NCI-H345 treated with DMSO at 0.1 percent for 48 hours (cell line): ENCODE results near the gene PYURF.
"Not testable (repeated sequence)": the region's sequence is repeated elsewhere in the genome, so short reads cannot be mapped to it uniquely, and the experiment has no call there.

ENCODE experiments used
- DNase-seq: peaks from one replicate; lab custom pipeline; 2025; ENCODE audit not compliant: unreplicated experiment; lab: John Stamatoyannopoulos, UW

The PYURF gene

DNA sequence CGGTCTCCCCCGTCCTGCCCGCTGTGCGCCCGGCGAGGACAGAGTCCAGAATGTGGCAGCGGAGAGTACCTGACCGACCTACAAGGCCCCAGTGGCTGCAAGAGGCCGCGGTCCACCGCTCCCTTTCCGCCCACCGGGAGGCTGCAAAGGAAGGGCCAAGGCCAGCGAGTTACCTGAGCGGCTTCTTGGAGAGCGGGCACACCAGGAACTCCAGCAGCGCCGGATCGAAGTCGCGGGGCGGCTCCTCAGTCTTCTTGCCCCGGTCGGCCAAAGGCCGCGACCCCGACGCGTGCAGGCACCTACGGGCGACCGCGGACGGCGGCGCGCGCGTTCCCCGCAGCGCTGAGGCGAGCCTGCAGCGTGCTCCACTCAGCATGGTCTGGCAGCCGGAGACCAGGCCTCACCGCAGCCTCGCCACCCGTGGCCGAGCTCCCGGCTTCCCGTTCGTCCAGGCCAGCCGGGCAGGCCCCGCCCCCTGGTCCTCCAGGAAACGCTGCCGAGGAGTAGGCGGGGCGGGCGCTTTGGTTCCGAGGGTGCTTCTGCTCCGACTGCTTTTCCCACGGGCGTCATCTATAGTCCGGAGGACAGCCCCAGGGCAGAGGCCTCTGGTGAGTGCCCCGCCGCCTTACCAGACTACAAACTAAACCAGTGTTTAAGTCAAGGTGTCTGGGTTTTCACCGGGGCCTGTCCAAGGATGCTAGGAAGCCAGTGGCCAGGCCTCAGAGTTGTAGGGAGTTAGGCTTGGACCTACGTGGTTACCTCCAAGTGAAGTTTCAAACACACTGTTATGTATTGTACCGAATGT lies at the start of gene PYURF:
Gene PYURF (minus strand): TSS at position 452 of the 805 bp plus-strand sequence. CDS start 76 bp downstream, at position 376.
- DNase-seq, result peak; percentile 79

DNA sequence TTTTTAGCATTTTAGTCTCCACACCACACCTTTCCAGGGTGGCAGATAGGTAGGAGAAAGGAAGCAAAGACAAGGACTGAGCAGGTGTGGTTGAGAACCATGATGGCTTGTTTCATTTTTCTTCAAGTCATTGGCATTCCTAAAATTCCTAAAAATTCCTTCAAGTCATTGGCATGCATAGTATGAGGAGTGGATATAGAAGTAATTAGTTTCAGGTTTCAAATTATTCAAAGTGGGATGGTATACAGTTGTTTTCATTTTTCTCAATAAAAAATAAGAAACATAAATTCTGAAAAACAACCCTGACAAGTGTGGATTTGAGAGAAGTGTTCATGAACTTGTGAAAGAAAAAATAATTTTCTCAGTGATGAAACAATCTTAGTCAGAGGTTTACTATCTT lies 46.4 kb upstream of the PYURF start:
- no peak for DNase-seq

GRCh38 chr4:88567591-88567990 lies 44.0 kb upstream of the PYURF start:
- DNase-seq, result no peak

DNA sequence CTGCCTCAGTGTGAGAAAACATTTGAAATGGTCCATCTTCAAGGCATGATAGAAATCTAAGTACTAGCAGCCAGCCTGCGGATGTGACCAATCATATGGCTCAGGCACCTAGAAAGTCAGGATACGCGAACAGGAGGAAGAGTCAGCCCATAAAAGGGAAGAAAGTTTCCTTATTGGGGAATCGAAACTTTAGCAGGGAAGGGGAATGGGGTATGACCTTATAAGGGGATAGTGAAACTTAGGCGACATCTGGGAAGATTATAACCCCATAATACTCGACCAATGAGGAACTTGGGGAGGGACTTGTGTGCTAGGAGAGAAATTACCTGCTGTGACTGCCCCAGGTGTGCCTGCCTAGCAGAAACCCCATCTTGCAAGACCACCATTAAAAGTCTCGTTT lies 26.2 kb upstream of the PYURF start:
- DNase-seq, result no peak

DNA sequence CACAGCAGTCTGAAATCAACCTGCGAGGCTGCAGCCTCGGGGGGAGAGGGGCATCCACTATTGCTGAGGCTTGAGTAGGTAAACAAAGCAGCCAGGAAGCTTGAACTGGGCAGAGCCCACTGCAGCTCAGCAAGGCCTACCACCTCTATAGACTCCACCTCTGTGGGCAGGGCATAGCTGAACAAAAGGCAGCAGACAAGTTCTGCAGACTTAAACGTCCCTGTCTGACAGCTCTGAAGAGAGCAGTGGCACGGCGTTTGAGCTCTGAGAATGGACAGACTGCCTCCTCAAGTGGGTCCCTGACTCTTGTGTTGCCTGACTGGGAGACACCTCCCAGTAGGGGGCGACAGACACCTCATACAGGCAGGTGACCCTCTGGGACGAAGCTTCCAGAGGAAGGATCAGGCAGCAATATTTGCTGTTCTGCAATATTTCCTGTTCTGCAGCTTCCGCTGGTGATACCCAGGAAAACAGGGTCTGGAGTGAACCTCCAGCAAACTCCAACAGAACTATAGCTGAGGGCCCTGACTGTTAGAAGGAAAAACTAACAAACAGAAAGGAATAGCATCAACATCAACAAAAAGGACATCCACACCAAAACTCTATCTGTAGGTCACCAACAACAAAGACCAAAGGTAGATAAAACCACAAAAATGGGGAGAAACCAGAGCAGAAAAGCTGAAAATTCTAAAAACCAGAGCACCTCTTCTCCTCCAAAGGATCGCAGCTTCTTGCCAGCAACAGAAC lies 15.9 kb upstream of the PYURF start:
- DNase-seq, result not testable (repeated sequence)

DNA sequence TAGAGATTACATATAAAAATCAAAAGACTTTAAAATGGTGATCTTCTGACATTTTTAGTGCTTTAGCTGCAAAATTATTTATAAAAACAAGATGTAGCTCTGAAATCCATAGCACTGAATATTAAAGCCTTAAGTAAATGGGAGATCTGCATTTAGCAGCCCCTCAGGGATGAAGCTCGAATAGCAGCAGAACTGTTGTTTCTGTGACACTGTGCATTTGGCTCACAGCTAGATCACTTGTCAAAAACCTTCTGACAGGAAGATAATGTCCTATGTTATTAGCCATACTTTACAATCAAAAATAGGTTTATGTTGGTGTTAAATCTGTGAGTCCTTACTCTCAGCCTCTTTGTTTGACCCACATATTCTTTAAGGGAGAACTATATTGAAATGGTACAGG lies 14.1 kb upstream of the PYURF start:
- DNase-seq, result no peak

DNA sequence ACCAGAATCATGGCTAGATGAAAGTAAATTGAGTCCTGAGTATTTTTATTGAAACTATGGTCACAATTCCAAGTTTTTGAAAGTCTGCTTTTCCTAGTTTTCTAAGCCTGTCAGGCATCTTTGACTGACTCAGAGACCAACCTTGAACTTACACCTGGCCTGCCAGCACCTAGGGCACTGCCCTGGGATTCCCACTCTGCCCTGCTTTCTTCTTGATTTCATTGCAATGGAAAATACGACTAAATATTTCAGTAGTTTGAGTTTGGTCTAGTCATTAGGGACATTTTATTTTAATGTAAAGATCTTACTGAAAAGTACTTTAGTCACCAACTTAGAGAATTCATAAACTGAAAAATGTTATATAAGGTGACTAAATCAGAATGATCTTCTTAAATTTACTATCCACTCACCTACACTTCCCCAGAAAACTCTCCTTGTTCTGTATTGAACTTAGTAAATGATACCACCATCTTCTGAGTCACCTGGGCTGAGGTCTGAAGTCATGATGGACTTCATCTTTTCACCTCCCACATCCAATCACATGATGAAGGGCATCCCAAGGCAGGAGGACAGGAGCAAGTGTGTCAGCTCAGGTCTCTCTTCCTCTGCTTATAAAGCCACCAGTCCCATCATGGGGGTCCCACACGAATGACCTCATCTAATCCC lies 11.6 kb upstream of the PYURF start:
- no peak for DNase-seq

GRCh38 chr4:88533937-88534750 lies 10.6 kb upstream of the PYURF start:
- no peak for DNase-seq

- DNase-seq, result no peak
Measured at GRCh38 chr4:88533088-88533790, 9.7 kb upstream of the PYURF start.

- no peak for DNase-seq
Measured at GRCh38 chr4:88531549-88531948, 8.0 kb upstream of the PYURF start.

DNA sequence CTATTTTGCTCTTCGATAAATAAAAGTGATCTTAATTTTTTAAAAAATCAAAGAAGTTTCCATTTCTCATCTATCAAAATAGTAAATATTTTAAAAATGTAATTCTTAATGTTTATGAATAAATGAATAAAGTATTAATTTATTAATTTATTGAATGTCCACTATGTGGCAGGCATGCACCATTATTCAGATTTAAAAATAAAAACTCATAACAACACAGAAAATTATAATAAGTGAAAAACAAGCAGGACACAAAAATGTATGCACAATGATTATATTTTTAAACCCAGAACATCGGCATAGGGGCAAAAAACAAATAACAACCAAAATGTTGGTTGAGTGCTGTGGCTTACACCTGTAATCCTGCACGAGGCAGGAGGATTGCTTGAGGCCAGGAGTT lies 5.3 kb upstream of the PYURF start:
- DNase-seq, result no peak

GRCh38 chr4:88527787-88528186 lies 4.2 kb upstream of the PYURF start:
- DNase-seq, result no peak

DNA sequence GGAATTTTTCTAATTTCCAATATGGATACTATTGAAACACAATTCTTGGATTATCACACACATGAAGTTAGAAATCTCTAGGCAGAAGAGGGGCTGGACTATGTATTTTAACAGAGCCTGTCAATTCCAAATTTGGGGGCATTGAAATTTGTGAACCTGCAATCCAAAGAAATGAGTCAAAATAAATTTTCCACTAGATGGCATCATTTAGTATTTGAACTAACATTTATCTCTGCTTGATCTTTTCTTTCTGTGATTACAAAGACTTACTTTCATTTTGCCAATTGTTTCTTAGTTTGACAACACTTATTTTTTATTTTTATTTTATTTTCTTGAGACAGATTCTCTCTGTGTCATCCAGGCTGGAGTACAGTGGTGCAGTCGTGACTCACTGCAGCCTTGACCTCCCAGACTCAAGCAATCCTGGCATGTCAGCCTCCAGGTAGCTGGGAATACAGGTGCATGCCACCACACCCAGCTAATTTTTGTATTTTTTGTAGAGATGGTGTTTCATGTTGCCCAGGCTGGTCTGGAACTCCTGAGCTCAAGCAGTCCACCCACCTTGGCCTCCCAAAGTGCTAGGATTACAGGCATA lies 2.7 kb upstream of the PYURF start:
- DNase-seq, result no peak

- no peak for DNase-seq
Measured at GRCh38 chr4:88524171-88524570, 595 bp upstream of the PYURF start.

GRCh38 chr4:88522702-88523324 lies 763 bp downstream of the PYURF start:
- DNase-seq, result no peak

DNA sequence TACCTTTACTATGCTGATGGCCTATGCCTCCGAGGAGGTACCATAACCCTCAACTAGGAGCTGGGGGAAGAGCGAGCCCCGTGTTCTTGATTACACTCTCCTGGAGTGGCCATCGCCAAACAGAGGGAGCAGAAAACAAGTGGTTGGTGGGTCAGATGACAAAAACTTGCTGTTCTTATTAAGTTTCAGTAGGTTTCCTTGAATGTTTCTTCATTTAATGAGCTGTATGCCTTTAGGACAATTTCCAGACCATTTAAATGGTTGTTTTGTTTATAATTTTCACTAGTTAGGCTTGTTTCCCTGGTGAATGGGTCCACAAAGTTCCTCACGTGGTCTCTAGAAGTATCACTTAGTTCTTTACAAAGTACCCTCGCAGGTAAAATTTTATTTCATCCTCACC lies 4.7 kb downstream of the PYURF start:
- no peak for DNase-seq

GRCh38 chr4:88517825-88518224 lies 5.8 kb downstream of the PYURF start:
- no peak for DNase-seq

GRCh38 chr4:88516746-88517145 lies 6.8 kb downstream of the PYURF start:
- no peak for DNase-seq
